WTC11 (cell line): ENCODE measurements around the gene ALG8. TPM values are rescaled to one million over a fixed set of nuclear protein-coding genes. Genes with fewer than 3 reads are reported as not detected.

ENCODE experiments used
- ATAC-seq: fragments of 200-7000 bp; cut with Tn5 transposase; 2 replicates; pipeline ENCODE4 v1.10.0; 2021; ENCODE audit warnings: mild to moderate bottlenecking, moderate library complexity
- CTCF ChIA-PET: fragments of 300-600 bp; sonication (Branson Sonifier 250); formaldehyde crosslinking; loops from one replicate; lab custom pipeline; 2021; ENCODE audit warnings: antibody characterized with exemption; lab: Charles Lee
- POLR2A ChIA-PET: fragments of 350-600 bp; sonication (Branson Sonifier 250); formaldehyde crosslinking; loops from one replicate; lab custom pipeline; 2021; ENCODE audit warnings: antibody characterized with exemption; lab: Charles Lee
- DNase-seq: peaks from one replicate; pipeline ENCODE4 v3.0.0; 2021; ENCODE audit warnings: low spot score
- H3K27ac Mint-ChIP-seq: 2 replicates; pipeline ENCODE4 v1.8.0; 2021; ENCODE audit warnings: mixed read lengths
- H3K27me3 Mint-ChIP-seq: 2 replicates; pipeline ENCODE4 v1.8.0; 2021; ENCODE audit warnings: low read depth, mild to moderate bottlenecking, moderate library complexity, mixed read lengths
- H3K36me3 Mint-ChIP-seq: 2 replicates; pipeline ENCODE4 v1.8.0; 2021; ENCODE audit warnings: mixed read lengths
- H3K4me1 Mint-ChIP-seq: 2 replicates; pipeline ENCODE4 v1.8.0; 2022; ENCODE audit warnings: mixed read lengths
- H3K4me3 Mint-ChIP-seq: 2 replicates; pipeline ENCODE4 v1.8.0; 2021; ENCODE audit warnings: mild to moderate bottlenecking, moderate library complexity, mixed read lengths
- H3K9me3 Mint-ChIP-seq: 2 replicates; pipeline ENCODE4 v1.8.0; 2021; ENCODE audit warnings: mixed read lengths
- ATF6 ChIP-seq: sonication (generic); formaldehyde crosslinking; IDR thresholded peaks from 2 replicates; pipeline ENCODE4 v1.8.1; 2023; ENCODE audit warnings: mild to moderate bottlenecking, missing genetic modification reagents
- CDX4 ChIP-seq: fragments of 250-450 bp; sonication (Bioruptor Pico); IDR thresholded peaks from 2 replicates; pipeline ENCODE4 v1.9.0; 2021; ENCODE audit warnings: moderate library complexity, mild to moderate bottlenecking, inconsistent platforms, borderline replicate concordance
- E2F5 ChIP-seq: sonication (generic); formaldehyde crosslinking; IDR thresholded peaks from 2 replicates; pipeline ENCODE4 v1.8.1; 2022; ENCODE audit warnings: mild to moderate bottlenecking, moderate library complexity, missing genetic modification reagents
- FOXJ3 ChIP-seq: sonication (generic); formaldehyde crosslinking; IDR thresholded peaks from 2 replicates; pipeline ENCODE4 v1.9.0; 2021; ENCODE audit warnings: missing genetic modification reagents, mild to moderate bottlenecking, borderline replicate concordance
- HMGXB4 ChIP-seq: sonication (generic); formaldehyde crosslinking; IDR thresholded peaks from 2 replicates; pipeline ENCODE4 v1.8.1; 2023; ENCODE audit warnings: mild to moderate bottlenecking, moderate library complexity, missing genetic modification reagents
- IRF1 ChIP-seq: sonication (generic); formaldehyde crosslinking; IDR thresholded peaks from 2 replicates; pipeline ENCODE4 v1.8.0; 2023; ENCODE audit warnings: missing genetic modification reagents
- IRF2 ChIP-seq: sonication (generic); formaldehyde crosslinking; IDR thresholded peaks from 2 replicates; pipeline ENCODE4 v1.8.0; 2022; ENCODE audit warnings: low read depth, missing genetic modification reagents, borderline replicate concordance
- JUN ChIP-seq: sonication (generic); formaldehyde crosslinking; IDR thresholded peaks from 2 replicates; pipeline ENCODE4 v1.8.0; 2023; ENCODE audit warnings: mild to moderate bottlenecking, missing genetic modification reagents
- NFATC4 ChIP-seq: fragments of 250-450 bp; sonication (Bioruptor Pico); IDR thresholded peaks from 2 replicates; pipeline ENCODE4 v1.9.0; 2021; ENCODE audit warnings: mild to moderate bottlenecking
- NFE2L1 ChIP-seq: sonication (generic); formaldehyde crosslinking; IDR thresholded peaks from 2 replicates; pipeline ENCODE4 v1.8.1; 2023; ENCODE audit warnings: missing genetic modification reagents
- RELA ChIP-seq: sonication (generic); formaldehyde crosslinking; IDR thresholded peaks from 2 replicates; pipeline ENCODE4 v1.8.1; 2022; ENCODE audit warnings: missing genetic modification reagents, mild to moderate bottlenecking, borderline replicate concordance
- SMAD3 ChIP-seq: sonication (generic); formaldehyde crosslinking; IDR thresholded peaks from 2 replicates; pipeline ENCODE4 v1.8.0; 2022; ENCODE audit warnings: missing genetic modification reagents, mild to moderate bottlenecking, borderline replicate concordance
- SOX15 ChIP-seq: fragments of 250-450 bp; sonication (Bioruptor Pico); IDR thresholded peaks from 2 replicates; pipeline ENCODE4 v1.9.0; 2021; ENCODE audit warnings: mild to moderate bottlenecking
- SP1 ChIP-seq: sonication (generic); formaldehyde crosslinking; conservative IDR thresholded peaks from 2 replicates; pipeline ENCODE4 v1.8.1; 2022; ENCODE audit warnings: missing genetic modification reagents
- TCF7 ChIP-seq: sonication (generic); formaldehyde crosslinking; IDR thresholded peaks from 2 replicates; pipeline ENCODE4 v1.8.0; 2022; ENCODE audit warnings: mild to moderate bottlenecking, low read depth, missing genetic modification reagents, moderate library complexity
- ZBTB43 ChIP-seq: sonication (generic); formaldehyde crosslinking; IDR thresholded peaks from 2 replicates; pipeline ENCODE4 v1.8.1; 2023; ENCODE audit warnings: mild to moderate bottlenecking, missing genetic modification reagents
- ZNF219 ChIP-seq: sonication (generic); formaldehyde crosslinking; IDR thresholded peaks from 2 replicates; pipeline ENCODE4 v1.8.0; 2023; ENCODE audit warnings: missing genetic modification reagents, mild to moderate bottlenecking, borderline replicate concordance
- ZNF263 ChIP-seq: sonication (generic); formaldehyde crosslinking; IDR thresholded peaks from 2 replicates; pipeline ENCODE4 v1.8.1; 2022; ENCODE audit warnings: low read depth, mild to moderate bottlenecking, moderate library complexity, missing genetic modification reagents
- total RNA-seq: library from RNA; stranded (reverse); gene quantifications from 3 replicates; pipeline ENCODE4 v1.2.3, GENCODE V29; 2021
- TF ChIP-seq, protein P1 (sequence below): sonication (generic); formaldehyde crosslinking; conservative IDR thresholded peaks from 2 replicates; pipeline ENCODE4 v1.8.1; 2022; ENCODE audit warnings: mild to moderate bottlenecking, missing genetic modification reagents
- TF ChIP-seq, protein P2 (sequence below): fragments of 250-450 bp; sonication (Bioruptor Pico); conservative IDR thresholded peaks from 2 replicates; pipeline ENCODE4 v1.9.0; 2021; ENCODE audit warnings: mild to moderate bottlenecking

The ALG8 gene
- total RNA-seq, 1 experiment from 2014 or later: 63.8 TPM

DNA sequence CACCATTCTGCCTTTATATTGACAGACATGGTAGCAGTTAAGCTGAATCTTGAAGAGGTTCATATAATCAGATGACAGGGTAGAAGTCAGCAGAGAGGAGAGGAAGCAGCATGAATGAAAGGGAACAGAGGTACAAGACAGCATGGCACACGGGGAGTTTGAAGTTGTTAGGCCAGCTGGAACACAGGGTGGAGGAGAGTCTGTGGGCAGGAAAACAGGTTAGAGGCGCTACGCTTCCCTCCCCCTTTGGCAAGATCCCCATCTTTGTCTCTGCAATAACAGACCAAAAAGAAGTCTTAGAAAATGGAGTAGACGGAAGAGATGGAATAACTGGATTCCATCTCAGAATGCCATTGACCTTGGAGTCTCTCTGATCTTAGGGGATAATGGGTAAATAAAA is 39.8 kb downstream of the ALG8 start:
- H3K27me3 Mint-ChIP-seq: no peaks in the 10 kb centered on the region
- ChIA-PET CTCF (no interaction called here), POLR2A (no interaction called here)
- peaks cover 45% of the 10 kb centered on the region for H3K36me3 Mint-ChIP-seq
- no peak for DNase-seq
- TF ChIP-seq TCF7 (CRISPR knock-in tag) (no peak), NFATC4 (CRISPR knock-in tag) (no peak)
- ATAC-seq: no peak
- no peak overlapping the region for H3K27ac Mint-ChIP-seq
- H3K9me3 Mint-ChIP-seq: no peaks in the 10 kb centered on the region
- H3K4me3 Mint-ChIP-seq: no peak overlapping the region
- H3K4me1 Mint-ChIP-seq: no peaks in the 10 kb centered on the region

DNA sequence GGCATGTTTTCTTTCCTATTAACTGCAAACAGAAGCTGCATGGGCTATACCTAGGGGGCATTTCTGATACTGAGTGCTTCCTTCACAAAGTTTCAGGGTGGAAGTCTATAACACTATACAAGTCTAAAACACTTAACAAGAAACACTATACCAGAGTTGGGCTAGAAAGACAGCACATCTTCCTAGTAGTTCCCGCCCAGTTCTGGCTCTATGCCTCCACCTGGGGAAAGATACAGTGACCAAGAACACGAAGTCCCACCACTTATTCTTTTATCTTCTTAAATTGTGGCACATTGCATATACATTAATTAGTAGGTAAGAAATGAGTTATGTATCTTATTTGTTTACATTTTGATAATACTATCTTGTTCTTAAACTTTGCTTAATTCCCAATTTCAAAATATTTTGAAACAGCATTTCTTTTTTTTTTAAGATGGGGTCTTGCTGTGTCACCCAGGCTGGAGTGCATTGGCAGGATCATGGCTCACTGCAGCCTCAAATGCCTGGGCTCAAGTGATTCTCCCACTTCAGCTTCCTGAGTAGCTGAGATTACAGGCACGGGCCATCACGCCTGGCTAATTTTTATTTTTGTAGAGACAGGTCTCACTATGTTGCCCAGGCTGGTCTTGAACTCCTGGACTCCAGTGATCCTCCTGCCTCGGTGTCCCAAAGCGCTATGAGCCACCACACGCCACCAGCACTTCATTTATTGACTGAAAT is 41.6 kb downstream of the ALG8 start:
- Mint-ChIP-seq H3K36me3 (peaks cover 38% of the 10 kb centered on the region), H3K27ac (no peak overlapping the region), H3K27me3 (no peaks in the 10 kb centered on the region)
- DNase-seq: no peak
- POLR2A ChIA-PET: no interaction called here
- TF ChIP-seq ZBTB43 (CRISPR knock-in tag) (no peak), FOXJ3 (no peak), SP1 (CRISPR knock-in tag) (no peak), CDX4 (CRISPR knock-in tag) (no peak), ATF6 (CRISPR knock-in tag) (no peak), JUN (CRISPR knock-in tag) (no peak), E2F5 (CRISPR knock-in tag) (no peak), NFE2L1 (CRISPR knock-in tag) (no peak), ZNF263 (no peak), SOX15 (no peak), ZNF219 (CRISPR knock-in tag) (no peak), IRF2 (no peak), SMAD3 (CRISPR knock-in tag) (no peak)
- TF ChIP-seq, all 79 proteins: peak for 0
- no peak for ATAC-seq
- no peaks in the 10 kb centered on the region for H3K9me3 Mint-ChIP-seq
- H3K4me1 Mint-ChIP-seq: no peaks in the 10 kb centered on the region
- H3K4me3 Mint-ChIP-seq: no peak overlapping the region
- CTCF ChIA-PET: no interaction called here

DNA sequence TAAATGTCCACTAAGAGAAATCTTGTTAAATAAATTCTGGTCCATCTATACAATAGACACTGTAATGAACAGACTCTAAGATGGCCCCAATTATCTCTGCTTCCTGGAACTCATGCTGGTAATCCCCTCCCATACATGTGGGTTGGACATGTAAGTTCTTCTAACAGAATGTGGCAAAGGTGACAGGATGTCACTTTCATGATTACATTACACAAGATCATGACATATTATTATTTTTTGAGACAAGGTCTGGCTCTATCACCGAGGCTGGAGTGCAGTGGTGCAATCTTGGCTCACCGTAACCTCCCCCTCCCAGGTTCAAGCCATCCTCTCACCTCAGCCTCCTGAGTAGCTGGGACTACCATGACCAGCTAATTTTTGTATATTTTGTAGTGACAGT is 45.2 kb downstream of the ALG8 start:
- DNase-seq: no peak
- Mint-ChIP-seq H3K4me3 (no peak overlapping the region), H3K9me3 (no peaks in the 10 kb centered on the region), H3K4me1 (no peaks in the 10 kb centered on the region), H3K27ac (no peak overlapping the region), H3K36me3 (peaks cover 18% of the 10 kb centered on the region), H3K27me3 (no peaks in the 10 kb centered on the region)
- ATAC-seq: no peak
- CTCF ChIA-PET: no interaction called here
- POLR2A ChIA-PET: no interaction called here
- TF ChIP-seq, protein P1, sequence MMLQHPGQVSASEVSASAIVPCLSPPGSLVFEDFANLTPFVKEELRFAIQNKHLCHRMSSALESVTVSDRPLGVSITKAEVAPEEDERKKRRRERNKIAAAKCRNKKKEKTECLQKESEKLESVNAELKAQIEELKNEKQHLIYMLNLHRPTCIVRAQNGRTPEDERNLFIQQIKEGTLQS (CRISPR knock-in tag): no peak
- TF ChIP-seq, protein P2, sequence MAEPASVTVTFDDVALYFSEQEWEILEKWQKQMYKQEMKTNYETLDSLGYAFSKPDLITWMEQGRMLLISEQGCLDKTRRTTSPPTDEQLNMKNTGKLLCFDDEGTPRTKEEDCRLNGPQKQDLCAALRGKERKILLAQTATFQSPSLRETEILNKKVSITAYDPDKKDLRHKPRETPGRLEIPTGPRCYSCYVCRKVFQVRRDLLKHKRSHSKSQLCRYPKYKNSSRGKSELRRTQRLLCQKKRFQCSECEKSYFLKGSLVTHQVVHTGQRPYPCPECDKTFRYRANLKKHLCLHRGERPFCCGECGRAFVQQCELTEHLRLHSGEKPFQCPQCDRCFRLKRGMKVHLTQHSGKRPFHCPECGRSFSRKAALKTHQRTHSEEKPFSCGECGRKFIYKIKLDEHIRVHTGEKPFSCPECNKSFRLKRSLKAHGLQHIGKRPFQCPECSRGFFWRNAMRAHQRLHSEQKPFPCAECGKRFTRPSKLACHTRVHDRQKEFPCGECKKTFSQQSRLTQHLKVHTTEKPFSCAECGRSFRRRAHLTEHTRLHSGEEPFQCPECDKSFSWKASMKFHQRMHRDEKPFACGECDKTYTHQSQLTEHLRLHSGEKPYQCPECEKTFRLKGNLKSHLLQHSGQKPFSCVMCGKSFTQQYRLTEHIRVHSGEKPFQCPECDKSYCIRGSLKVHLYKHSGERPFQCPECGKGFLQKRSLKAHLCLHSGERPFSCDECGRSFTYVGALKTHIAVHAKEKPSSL (CRISPR knock-in tag): no peak
- TF ChIP-seq RELA (CRISPR knock-in tag) (no peak), SOX15 (no peak), IRF1 (CRISPR knock-in tag) (no peak), HMGXB4 (no peak)
